ENCODE results near the gene FRAT1.
"Not testable (repeated sequence)": the region's sequence is repeated elsewhere in the genome, so short reads cannot be mapped to it uniquely, and the experiment has no call there.

FRAT1 gene

DNA sequence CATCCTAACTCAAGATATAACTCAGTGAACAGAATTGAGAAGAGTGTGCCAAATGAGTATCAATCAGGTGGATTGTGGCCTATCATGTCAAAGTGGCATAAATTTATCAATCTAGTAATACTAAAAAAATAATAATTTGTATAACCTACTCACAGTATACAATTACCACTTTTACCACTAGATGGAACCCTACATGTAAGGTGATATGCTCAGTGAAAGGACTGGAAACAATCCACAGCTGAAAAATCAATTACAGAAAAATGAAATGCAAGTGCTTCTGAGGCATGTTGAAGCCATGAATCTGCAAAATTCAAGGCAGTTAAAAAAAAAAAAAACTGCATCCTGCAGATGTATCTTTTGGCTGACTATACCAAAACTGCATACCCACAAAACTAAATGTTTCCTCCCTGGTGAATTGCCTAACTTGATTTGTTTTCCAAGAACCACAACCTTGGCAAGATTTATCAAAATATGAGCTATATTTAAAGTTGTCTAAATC is 40.5 kb upstream of the FRAT1 start:
- no peaks in the 10 kb centered on the region for H3K36me3 Mint-ChIP-seq (ENCODE audit: low read depth)
- peaks cover 37% of the 10 kb centered on the region for H3K4me1 Mint-ChIP-seq
- no peaks in the 10 kb centered on the region for H3K9me3 Mint-ChIP-seq
- H3K27me3 Mint-ChIP-seq (ENCODE audit: low read depth), result no peaks in the 10 kb centered on the region
- peak overlapping the region; percentile 69 to 92 (median 79) for H3K27ac Mint-ChIP-seq
- H3K4me3 Mint-ChIP-seq, result peak overlapping the region in 1 of 3 experiments; percentile 28
- peak; percentile 67 to 75 (median 71) for TF ChIP-seq CTCF (IDR thresholded peaks at IDR 0.05; ENCODE audit: unreplicated experiment in 3 of 3)

DNA sequence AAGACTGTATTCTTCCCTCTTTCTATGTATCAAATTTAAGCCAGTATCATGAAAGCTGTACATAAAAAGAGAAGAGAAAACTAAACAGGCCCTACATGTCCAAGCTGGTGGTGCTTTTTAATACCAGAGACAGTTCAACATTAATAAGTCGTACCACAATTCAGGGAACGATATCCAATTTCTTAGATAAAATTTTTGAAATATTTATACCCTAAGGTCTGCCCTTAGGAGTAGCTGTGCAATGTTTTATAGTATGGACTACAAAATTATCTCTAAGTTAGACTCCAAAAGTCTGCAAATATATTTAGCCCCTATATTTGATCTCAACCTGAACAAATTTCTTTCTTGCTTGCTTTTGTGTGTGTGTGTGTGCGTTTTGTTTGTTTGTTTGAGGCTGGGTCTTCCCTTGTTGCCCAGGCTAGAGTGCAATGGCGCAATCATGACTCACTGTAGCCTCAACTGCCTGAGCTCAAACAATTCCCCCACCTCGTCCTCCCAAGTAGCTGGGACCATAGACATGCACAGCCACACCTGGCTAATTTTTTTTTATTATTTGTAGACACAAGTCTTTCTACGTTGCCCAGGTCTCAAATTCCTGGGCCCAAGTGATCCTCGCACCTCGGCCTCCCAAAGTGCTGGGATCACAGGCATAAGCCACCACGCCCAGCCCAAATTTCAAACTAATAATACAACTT is 39.8 kb upstream of the FRAT1 start:
- H3K27ac Mint-ChIP-seq, result peak overlapping the region; percentile 69 to 92 (median 79)
- peaks cover 37% of the 10 kb centered on the region for H3K4me1 Mint-ChIP-seq

GRCh38 chr10:97280783-97281182 is 38.3 kb upstream of the FRAT1 start:
- Mint-ChIP-seq H3K36me3 (ENCODE audit: low read depth) (peaks cover 1% of the 10 kb centered on the region), H3K9me3 (no peaks in the 10 kb centered on the region), H3K27me3 (ENCODE audit: low read depth) (no peaks in the 10 kb centered on the region), H3K27ac (peak overlapping the region in 1 of 3 experiments; percentile 50), H3K4me3 (no peak overlapping the region), H3K4me1 (peaks cover 33% of the 10 kb centered on the region)
- no peak for TF ChIP-seq CTCF (IDR thresholded peaks at IDR 0.05; ENCODE audit: unreplicated experiment in 3 of 3)

More for the DNA sequence above, 39.8 kb upstream of the FRAT1 start:
- no peaks in the 10 kb centered on the region for H3K27me3 Mint-ChIP-seq (ENCODE audit: low read depth)
- H3K36me3 Mint-ChIP-seq (ENCODE audit: low read depth), result no peaks in the 10 kb centered on the region
- no peak for TF ChIP-seq CTCF (IDR thresholded peaks at IDR 0.05; ENCODE audit: unreplicated experiment in 3 of 3)
- no peaks in the 10 kb centered on the region for H3K9me3 Mint-ChIP-seq
- H3K4me3 Mint-ChIP-seq, result no peak overlapping the region

DNA sequence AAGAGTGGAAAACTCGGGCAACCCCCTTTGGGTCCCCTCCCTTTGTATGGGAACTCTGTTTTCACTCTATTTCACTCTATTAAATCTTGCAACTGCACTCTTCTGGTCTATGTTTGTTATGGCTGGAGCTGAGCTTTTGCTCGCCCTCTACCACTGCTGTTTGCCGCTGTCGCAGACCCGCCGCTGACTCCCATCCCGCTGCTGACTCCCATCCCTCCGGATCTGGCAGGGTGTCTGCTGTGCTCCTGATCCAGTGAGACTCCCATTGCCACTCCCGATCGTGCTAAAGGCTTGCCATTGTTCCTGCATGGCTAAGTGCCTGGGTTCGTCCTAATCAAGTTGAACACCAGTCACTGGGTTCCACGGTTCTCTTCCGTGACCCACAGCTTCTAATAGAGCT is 29.0 kb upstream of the FRAT1 start:
- peak overlapping the region in 2 of 3 experiments; percentile 12 to 80 for H3K4me3 Mint-ChIP-seq
- peaks cover 18% of the 10 kb centered on the region for H3K4me1 Mint-ChIP-seq
- peak overlapping the region in 2 of 3 experiments; percentile 9 to 37 for H3K27ac Mint-ChIP-seq
- not testable (repeated sequence) for H3K27me3 Mint-ChIP-seq (ENCODE audit: low read depth); H3K9me3 Mint-ChIP-seq
- peaks cover 17% of the 10 kb centered on the region for H3K36me3 Mint-ChIP-seq (ENCODE audit: low read depth)

GRCh38 chr10:97290576-97291356 is 28.3 kb upstream of the FRAT1 start:
- Mint-ChIP-seq H3K4me3 (peak overlapping the region; percentile 80 to 87 (median 83)), H3K36me3 (ENCODE audit: low read depth) (peaks cover 16% of the 10 kb centered on the region), H3K4me1 (peaks cover 18% of the 10 kb centered on the region), H3K27ac (peak overlapping the region in 2 of 3 experiments; percentile 37 to 54)
- H3K9me3 Mint-ChIP-seq; H3K27me3 Mint-ChIP-seq (ENCODE audit: low read depth): not testable (repeated sequence)

DNA sequence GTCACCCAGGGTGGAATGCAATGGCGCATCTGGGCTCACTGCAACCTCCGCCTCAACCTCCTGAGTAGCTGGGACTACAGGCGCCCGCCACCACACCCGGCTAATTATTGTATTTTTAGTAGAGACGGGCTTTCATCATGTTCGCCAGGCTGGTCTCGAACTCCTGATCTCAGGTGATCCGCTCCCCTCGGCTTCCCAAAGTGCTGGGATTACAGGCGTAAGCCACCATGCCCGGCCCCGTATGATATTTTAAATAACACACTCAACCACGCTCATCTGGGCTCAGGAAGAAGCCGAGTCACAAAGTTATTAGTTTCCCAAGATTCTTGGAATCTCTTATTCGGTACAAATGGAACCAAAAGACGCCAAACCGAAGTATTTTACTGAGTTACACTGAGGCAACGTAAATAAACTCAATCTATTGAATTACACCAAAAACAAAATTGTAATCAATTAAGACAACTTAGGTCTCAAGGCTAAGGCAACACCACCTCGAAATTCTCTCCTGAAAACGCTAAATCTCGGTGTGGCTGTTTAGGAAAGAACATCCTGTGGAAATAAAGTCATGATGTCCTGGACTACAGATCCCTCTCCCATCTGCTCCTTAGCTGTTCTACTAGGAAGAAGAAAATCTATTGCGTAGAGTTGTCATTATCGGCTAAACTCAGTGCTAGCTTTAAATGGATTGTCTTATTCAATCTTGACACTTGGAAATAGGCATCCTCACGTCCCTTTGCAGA is 27.5 kb upstream of the FRAT1 start:
- no peak for TF ChIP-seq CTCF (IDR thresholded peaks at IDR 0.05; ENCODE audit: unreplicated experiment in 3 of 3)
- Mint-ChIP-seq H3K4me1 (peaks cover 18% of the 10 kb centered on the region), H3K4me3 (peak overlapping the region; percentile 87 to 94 (median 92)), H3K36me3 (ENCODE audit: low read depth) (peaks cover 13% of the 10 kb centered on the region), H3K27ac (peak overlapping the region; percentile 82 to 97 (median 97)), H3K27me3 (ENCODE audit: low read depth) (peaks cover 4% of the 10 kb centered on the region), H3K9me3 (no peaks in the 10 kb centered on the region)
